Stimulated activated naive CD4-positive, alpha-beta T cell (primary cell): ENCODE data around the gene SYNGR1.

ENCODE experiments used
- DNase-seq, 6 experiments: peaks; one replicate each; lab custom pipeline; 2025; lab: John Stamatoyannopoulos, UW

SYNGR1 gene

DNA sequence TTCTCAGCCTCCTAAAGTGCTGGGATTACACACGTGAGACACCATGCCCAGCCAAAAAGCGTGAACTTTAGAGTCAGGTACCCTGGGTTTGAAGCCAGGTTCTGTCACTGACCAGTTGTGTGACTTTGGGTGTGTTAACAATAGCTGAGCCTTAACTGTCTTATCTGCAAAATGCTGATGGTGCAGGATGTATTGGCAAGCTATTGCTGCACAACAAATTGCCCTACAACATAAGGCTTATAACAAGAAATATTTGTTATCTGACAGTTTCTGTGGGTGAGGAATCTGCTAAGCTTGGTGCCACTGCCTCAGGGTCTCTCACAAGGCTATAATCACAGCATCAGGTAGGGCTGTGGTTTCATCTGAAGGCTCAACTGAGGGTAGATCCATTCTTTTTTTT, 21.9 kb downstream of the SYNGR1 start:
- DNase-seq: no peak

DNA sequence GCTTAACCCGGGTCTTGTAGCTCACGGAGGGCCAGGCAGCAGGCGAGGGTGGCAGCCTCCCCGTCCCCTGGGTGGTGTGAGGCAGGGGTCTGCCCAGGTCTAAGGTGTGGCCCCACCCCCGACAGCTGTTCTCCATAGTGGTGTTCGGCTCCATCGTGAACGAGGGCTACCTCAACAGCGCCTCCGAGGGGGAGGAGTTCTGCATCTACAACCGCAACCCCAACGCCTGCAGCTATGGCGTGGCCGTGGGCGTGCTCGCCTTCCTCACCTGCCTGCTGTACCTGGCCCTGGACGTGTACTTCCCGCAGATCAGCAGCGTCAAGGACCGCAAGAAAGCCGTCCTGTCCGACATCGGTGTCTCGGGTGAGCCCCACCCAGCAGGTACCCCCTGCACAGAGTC, 24.4 kb downstream of the SYNGR1 start:
- no peak for DNase-seq

DNA sequence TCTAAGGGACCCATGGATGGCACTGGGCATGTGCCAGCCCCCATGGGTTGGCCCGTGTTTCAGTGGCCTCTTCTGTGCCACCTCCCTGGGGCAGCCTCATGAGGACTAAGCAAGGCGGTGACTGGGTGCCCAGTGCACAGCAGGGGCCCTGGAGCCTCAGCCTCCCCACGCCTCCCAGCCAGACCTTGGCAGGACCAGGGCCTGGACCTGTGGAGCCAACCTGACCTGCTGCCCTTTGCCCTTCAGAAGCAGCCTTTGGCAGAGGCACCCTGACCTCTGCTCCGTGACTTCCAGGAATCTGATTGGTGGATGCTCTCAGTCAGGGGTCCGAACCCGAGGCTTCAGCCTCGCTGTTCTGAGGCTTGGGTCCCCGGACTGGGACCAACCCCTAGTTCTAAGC, 25.0 kb downstream of the SYNGR1 start:
- DNase-seq: no peak

DNA sequence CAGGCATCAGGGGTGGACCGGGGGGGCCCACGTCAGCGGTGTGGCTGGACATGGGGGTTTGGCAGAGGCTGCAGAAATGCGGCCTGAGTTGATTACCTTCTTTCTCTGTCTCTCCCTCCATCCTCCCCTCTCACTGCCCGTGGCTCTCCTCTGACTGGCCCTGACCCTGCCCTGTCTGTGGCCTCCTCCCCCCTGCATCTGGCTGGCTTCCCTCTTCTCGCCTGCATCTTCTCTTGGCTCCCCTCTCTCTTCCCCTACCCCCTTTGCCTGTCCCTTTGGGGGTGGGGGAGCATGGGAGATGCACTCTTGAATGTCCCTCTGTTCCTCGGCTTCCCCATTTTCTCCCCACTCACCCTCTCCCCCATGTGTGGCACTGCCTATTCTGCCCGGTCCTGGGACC, 25.9 kb downstream of the SYNGR1 start:
- no peak for DNase-seq

DNA sequence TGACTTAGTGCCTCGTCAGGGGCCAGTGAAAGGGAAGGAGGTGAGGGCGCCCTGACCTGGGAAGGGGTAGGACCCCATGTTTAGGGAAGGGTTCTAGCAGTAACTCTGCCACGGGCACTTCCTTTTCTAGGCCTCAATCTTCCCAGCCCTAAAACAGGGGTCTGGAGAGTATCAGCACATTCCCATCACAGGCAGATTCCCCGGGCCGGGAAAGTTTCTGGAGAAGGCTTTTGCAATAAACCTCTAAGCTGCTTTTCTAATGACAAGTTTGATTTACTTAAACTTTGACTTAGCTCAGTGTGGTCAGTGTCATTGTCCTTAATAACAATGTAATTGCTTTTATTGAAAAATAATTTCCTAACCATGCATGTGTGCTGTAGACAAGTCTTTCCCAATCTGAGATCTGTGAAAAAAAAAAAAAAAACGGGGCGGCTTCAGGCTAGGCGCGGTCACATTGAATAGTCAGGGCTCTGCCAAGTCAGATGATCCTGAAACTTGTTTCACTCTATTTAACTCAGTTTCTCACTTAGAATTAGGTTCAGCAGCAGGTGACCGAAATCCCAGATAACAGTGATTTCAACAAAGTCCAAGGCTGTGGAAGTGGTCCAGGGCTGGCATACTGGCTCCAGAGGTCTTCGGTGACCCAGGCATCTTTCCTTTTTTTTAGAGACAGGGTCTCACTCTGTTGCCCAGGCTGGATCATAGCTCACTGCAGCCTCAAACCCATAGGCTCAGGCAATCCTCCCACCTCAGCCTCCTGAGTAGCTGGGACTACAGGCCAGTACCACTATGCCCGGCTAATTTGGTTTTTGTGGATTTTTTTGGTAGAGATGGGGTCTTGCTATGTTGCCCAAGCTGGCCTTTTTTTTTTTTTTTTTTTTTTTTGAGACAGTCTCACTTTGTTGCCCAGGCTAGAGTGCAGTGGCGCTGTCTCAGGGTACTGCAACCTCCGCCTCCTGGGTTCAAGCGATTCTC, 30.3 kb downstream of the SYNGR1 start:
- DNase-seq: no peak

DNA sequence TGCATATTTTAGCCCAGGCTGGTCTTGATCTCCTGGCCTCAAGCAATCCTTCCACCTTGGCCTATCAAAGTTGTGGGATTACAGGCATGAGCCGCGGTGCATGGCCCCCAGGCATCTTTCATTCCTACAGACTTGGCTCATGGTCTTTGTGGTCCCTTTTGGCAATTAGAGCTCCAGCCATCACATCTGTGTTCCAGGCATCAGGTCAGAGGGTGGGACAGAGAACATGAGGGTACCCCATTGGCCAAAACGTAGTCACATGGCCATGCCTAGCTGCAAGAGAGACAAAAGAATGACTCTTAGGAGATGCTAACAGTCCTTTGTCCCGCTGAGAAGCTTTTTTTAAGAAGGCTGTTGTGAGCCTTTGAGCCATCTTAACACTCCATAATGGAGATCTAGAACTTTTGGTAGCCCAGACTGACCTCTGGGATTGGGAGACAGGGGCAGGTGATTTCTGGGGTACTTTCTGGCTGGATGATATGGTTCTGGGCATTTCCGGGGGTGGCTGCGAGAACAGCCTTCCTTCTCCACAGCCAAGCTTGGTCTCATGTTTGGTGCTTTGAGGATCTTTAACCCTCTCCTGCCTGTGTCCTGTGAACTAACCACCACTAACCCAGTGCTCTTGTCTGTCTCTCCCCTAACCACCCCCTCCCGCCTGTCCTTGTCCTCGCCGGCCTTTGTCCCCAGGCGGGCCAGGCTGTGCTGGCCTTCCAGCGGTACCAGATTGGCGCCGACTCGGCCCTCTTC, 31.4 kb downstream of the SYNGR1 start:
- no peak for DNase-seq

DNA sequence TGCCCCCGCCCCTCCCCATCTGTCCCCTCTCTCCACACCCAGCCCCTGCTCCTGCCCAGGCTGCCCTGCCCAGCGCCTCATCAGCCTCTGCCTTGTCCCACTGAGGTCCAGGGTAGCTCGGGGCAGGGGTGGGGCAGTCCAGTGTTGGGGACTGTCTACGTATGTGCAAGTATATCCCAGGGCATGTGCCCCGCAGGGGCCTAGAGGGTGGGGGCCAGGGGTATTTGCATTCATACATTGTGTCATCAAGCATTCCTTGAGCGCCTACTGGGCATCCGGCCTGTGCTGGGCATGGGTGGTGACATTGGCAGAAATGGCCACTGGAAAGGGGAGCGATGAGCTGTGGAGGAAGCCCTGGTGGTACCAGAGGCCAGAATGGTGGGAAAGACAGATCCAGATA, 32.1 kb downstream of the SYNGR1 start:
- no peak for DNase-seq

DNA sequence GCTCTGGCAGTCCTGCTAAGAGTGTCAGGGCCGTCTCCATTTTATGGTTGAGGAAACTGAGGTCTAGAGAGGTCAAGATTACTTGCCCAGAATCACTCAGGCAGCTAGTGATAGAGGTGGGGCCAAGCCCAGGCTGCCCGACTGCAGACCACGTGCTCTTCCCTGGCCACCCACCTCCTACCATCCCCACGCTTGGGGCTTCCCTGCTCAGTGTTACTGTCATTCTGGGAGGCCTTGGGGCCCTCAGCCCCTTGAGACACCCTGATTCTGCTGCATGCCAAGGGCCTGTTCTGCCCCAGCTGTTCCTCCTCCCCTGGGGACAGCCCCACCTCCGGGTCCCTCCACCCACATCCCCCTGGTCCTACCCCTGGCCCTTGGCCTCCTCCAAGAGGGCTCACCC, 32.6 kb downstream of the SYNGR1 start:
- DNase-seq: no peak

DNA sequence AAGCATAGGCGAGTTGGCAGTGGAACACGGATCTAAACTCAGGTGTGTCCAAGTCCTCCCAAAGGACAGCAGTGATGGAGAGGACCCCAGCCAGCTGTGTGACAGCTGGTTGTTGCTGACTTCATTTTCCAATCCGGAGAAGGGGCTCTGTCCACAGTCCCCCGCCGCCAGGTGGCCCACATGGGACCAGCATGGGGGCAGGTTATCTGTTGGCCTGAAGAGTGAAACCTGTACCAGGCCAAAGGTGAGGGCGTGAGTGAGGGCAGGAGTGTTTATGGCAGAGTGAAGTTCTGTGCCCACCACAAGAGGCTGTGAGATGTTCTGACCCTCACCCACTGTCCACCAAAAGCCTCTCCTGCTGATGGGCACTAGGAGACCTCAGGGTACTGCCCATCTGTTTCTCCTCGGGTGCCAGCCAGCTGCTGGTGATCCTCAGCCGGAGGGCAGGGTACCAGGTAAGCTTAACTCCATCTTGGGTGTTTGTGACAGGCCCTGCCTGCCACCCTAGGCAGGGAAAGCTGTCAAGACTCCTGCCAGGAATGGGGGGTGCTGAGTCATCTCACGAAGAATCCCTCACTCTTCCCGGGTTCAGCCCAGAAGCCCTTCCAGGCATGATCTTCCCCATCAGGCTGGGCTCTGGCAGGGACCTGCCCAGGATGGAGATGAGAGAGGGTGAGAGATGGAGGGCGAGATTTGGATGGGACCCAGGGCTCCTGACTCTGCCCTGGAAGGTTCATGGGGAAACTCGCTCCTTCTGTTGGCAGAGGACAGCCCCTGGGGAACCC, 34.2 kb downstream of the SYNGR1 start:
- no peak for DNase-seq

DNA sequence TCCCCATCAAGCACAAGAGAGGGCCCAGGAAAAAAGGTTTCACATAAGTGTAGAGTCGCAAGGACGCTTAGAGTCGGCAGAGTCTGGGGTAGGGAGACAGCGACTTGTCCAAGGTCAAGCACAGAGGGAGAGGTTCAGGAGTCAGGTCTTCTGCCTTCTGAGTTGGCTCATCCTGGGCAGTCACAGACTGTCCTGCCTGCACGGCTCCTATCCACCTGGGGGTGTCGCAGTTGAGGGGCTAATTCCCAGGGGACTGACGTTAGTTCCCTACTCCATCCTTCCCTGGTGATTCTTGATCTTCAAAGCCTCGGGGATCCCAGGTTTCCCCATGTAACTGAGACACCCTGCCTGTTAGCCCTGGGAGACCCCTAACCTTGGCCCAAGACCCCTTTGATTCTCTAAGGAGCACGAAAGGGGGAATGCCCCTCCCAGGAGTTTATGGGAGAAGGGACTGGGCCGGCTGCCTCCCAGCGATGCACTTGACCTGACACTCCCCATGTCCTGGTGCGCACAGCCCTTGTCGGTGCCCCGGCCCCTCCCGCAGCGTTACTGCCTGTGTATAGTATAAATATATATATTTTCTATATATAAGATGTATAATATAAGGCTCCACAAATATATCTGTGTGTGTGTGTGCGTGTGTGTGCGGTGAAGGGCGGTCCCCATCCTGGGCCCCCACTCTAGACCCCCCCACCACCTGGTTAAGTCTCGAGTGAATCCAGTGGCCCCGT, 35.1 kb downstream of the SYNGR1 start:
- DNase-seq: no peak

DNA sequence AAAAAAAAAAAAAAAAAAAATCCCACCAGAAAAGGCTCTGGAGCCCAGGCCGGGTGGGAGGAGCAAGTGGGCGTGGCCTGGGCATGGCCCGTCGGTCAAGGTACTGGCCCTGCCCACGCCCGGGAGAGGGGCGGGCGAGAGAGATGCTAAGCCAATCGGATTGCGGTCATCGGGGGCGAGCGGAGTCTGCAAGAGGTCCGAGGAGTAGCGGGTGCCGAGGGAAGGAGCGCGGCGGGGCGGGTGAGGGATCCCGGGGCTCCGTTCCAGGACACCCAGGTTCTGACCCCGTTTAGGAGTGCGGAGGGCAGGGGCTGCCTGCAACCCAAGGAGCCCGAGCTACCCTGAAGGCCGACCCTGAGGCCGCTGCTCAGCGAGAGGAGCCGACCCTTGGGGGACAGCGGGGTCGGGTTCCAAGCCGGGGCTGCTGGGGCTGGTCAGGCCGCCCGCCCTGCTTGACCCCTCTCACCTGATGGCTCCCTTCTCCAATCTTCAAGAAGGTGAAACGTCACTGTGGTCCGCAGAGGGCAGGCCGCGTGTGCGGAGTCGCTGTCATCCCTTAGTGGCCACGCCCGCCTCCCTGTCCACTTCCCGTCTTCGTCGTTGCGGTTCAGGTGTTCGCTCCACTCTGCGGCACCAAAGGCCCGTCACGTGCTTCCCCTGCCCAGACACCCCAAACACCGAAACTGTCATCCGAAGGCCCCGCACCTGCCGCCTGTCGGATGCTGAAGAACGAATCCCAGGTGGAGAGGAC, 38.6 kb downstream of the SYNGR1 start:
- DNase-seq: peak in 5 of 6 experiments; percentile 7 to 86 (median 81)

DNA sequence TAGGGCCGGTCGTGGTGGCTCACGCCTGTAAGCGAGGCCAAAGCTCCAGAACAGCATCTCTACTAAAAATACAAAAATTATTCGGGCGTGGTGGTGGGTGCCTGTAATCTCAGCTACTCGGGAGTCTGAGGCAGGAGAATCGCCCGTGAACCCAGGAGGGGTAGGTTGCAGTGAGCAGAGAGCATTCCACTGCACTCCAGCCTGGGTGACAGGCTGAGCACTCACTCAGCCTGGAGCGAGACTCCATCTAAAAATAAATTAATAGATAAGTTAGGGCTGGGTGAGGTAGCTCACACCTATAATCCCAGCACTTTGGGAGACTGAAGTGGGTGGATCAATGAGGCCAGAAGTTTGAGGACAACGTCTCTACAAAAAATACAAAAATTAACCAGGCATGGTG, 39.6 kb downstream of the SYNGR1 start:
- no peak for DNase-seq

DNA sequence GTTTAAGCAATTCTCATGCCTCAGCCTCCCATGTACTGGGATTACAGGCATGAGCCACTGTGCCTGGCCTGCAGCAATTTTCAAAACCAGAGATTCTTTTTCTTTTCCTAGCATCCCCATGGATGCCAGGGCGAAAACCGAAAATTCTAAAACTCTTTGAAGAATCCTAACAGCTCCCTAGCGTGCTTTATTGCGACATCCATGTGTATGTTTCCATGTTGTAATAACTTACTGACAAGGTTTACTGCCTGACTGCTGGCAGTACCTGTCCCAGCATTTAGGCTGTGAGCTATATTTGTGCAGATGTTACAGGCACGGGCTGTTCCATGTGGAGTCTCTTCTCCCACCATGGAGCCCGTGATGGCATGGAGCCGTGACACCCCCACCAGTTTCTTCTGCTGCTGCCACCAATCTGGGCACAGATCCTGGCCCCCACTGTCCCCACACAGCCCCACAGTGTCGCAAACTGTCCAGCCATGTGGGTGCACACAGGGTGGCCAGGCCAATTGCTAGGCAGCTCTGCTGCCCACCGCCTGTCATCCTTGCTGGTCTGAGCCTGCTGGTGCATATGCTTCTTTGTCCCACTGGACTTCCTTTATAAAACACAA, 42.7 kb downstream of the SYNGR1 start:
- DNase-seq: no peak

DNA sequence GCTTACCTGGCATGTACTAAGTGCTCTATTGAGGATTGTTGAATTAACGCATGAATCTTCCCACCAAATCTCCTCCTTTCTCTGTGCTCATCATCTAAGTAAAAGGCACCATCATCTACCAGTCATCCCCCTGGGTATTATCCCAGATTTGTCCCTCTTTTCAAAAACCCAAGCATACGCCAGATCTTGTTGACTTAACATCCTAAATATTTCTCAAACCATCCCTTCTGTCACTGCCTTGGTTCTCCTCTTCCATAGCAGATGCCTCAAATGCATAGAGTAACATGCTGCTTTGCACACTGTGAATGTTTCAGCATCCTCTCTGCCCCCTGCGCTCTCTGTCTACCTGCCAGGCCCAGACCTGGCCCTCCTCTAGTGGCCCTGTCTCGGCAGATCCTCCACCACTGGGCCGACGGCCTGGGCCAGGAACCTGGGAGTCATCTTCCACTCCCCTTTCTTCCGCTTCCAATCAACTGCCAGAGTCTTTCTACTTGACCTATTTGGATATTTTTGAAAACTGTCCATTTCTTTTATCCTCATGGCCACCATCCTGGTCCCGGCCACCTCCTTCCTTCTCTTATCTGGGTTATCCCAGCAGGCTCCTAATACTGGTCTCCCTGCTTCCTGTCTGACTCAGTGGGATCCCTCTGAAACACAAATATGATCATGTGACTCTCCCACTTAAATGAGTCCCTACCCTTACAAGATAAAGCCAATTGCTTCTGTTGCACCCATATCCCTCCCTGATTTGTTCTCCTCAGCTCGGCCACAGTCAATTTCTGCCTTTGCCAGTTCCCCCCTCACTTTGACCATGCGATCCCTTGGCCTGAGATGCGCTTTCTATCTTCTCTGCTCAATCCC, 46.4 kb downstream of the SYNGR1 start:
- no peak for DNase-seq

DNA sequence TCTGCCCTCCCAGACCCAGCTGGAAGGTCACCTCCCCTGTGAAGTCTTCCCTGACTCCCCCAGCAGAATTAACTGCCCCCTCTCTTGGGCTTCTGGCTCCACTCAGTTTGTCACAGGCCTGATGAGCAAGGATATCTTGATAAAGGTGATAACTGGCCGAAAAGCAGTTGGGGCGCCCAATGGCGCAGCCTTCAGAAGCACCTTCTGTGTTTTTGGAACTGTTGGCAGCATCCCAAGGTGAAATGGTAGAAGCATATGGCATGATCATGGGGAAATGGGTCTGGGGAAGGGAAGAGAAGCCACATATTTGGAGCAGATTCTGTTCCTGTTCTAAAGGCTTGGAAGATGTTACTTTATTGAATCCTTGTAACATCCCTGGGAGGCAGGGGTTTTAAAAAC, 47.0 kb downstream of the SYNGR1 start:
- no peak for DNase-seq

DNA sequence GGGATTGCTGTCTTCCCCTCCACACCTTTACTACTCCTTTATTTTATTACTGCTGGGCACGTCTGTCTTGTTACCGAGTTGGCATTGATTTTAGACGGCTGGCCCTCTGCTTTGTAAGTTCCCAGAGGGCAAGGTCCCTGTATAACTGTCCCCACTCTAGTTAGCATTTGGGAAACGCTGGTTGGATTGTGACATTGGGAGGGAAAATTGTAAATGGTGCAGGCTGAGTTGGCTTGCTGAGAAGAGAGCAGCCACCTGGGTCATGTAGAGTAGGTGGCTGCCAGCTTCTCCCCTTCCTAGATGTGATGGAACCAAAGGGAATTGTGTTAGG, 51.5 kb downstream of the SYNGR1 start:
- DNase-seq: no peak

DNA sequence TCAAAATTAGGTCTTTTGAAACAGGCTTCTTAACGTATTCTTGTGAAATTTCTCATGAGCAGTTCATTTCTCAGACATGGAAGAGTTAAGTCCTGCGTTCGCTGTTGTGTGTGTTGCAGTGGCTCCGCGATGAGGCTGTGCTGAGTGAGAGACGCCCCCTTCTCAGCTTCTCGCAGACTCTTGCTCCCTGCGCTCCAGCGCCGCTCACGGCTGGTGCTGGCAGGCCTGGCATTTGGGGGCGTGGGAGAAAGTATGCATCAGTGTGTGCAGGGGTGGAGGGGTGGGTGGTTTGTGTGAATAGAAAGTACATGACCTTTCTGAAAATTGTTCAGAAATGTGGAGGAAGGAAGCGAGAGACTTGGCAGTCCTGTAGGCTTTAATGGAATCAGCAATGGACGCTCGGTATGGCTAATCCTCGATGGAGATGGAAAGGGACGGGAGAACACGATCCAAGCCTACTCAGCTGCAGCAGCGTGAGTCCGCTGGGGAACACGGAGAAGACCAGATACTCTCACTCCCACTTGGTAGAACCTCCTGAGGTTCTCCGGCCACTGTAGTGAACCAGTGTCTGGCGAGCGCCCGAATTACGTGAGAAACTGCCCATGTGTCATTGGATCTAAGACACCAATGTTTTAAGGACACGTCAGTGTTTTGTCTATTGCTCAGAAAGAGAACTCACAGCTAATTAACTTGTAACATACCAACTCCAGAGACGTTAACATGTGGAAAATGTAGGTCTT, 55.7 kb downstream of the SYNGR1 start:
- peak in 1 of 6 experiments; percentile 10 for DNase-seq

DNA sequence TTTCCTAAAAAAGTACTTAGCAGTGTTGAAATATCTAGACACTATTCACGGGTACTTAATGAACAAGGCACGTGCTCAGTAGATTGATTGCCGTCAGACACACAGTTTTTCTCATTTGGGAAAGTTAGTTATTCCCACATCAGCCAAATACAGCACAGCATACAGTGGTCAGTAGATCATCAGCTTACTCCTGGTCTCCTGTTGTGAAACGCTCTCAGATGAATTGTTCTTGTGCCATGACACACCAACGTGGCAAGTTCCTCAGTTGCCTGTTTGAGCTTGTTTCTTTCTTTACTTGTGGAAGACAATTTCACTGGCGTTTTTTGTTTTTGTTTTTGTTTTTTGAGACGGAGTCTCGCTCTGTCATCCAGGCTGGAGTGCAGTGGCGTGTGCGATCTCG, 58.4 kb downstream of the SYNGR1 start:
- no peak for DNase-seq

DNA sequence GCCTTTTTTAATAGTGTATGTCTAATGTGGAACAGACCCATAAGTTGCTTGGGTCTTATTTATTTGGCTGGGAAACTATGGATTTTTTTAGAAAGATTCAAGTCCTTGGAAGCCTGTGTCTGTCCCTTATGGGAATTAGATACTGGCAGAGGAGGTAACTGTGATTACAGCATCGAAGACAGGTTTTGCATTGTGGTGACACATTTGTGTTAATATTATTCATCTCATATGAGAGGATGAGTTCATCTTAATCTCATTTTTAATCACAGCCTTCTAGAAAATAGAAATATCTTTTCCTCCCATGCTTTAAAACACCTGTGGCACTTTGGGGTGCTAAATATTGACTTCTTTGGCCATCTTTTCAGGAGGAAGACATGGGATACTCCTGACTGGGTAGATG, 59.0 kb downstream of the SYNGR1 start:
- DNase-seq: no peak
